ENCODE results near the gene RECQL5.

- TF ChIP-seq CTCF (conservative IDR thresholded peaks at IDR 0.05; ENCODE audit: low read length) (no peak), EZH2phosphoT487 (IDR thresholded peaks at IDR 0.05; ENCODE audit: borderline replicate concordance, low read depth, low read length) (no peak)
Measured at GRCh38 chr17:75698659-75699058, 31.7 kb upstream of the RECQL5 start.
